CD4-positive, alpha-beta T cell (primary cell): ENCODE results near the gene TCF3. TPM values are rescaled to one million over a fixed set of nuclear protein-coding genes. Genes with fewer than 3 reads are reported as not detected.
"Not testable (repeated sequence)": the region's sequence is repeated elsewhere in the genome, so short reads cannot be mapped to it uniquely, and the experiment has no call there.

Experiments used
- ATAC-seq: fragments of 200-7000 bp; cut with Tn5 transposase; one replicate; pipeline ENCODE4 v1.10.0; 2022; ENCODE audit warnings: mild to moderate bottlenecking; ENCODE audit not compliant: poor library complexity
- CTCF ChIA-PET: fragments of 350-600 bp; sonication (Branson Sonifier 250); formaldehyde crosslinking; loops from one replicate; lab custom pipeline; 2021; ENCODE audit warnings: antibody characterized with exemption, inconsistent platforms; lab: Charles Lee
- POLR2A ChIA-PET: fragments of 350-600 bp; sonication (Branson Sonifier 250); formaldehyde crosslinking; loops from one replicate; lab custom pipeline; 2021; ENCODE audit warnings: antibody characterized with exemption, inconsistent platforms; lab: Charles Lee
- DNase-seq, 14 experiments: peaks; one replicate each; pipeline ENCODE4 v3.0.0-alpha.2; 2013 to 2020; ENCODE audit warnings: mixed read lengths in 2 of 14
- H3K27ac ChIP-seq, 2 donors: one replicate each; pipeline versions ENCODE4 v1.5.1 to v1.7.0; 2013; ENCODE audit warnings: low read length in 2 of 2, low read depth in 1 of 2, mild to moderate bottlenecking in 1 of 2
- H3K27me3 ChIP-seq, 2 experiments: 1 replicate in 1 of 2; 2 replicates in 1 of 2; pipeline versions ENCODE4 v1.6.1 to v1.7.0; 2013; ENCODE audit warnings: low read length in 2 of 2, control low read depth in 1 of 2, mild to moderate bottlenecking in 1 of 2, moderate library complexity in 1 of 2; ENCODE audit not compliant: insufficient read depth in 2 of 2, control insufficient read depth in 1 of 2
- H3K36me3 ChIP-seq: one replicate; pipeline ENCODE4 v1.6.1; 2013; ENCODE audit warnings: low read length, control low read depth; ENCODE audit not compliant: insufficient read depth
- H3K4me1 ChIP-seq: one replicate; pipeline ENCODE4 v1.6.1; 2013; ENCODE audit warnings: low read length, control low read depth; ENCODE audit not compliant: insufficient read depth
- H3K4me3 ChIP-seq: one replicate; pipeline ENCODE4 v1.5.1; 2013; ENCODE audit warnings: mild to moderate bottlenecking, low read length, moderate library complexity
- H3K9me3 ChIP-seq, 2 experiments: 1 replicate in 1 of 2; 2 replicates in 1 of 2; pipeline versions ENCODE4 v1.6.1 to v1.7.0; 2013; ENCODE audit warnings: low read length in 2 of 2, mild to moderate bottlenecking in 2 of 2, control low read depth in 1 of 2, moderate library complexity in 1 of 2; ENCODE audit not compliant: control insufficient read depth in 1 of 2, insufficient read depth in 1 of 2
- H3K27ac Mint-ChIP-seq: one replicate; pipeline ENCODE4 v1.8.0; 2020; ENCODE audit warnings: mixed read lengths
- H3K27me3 Mint-ChIP-seq: one replicate; pipeline ENCODE4 v1.8.0; 2021; ENCODE audit warnings: mixed read lengths
- H3K36me3 Mint-ChIP-seq: one replicate; pipeline ENCODE4 v1.8.0; 2021; ENCODE audit warnings: low read depth, mixed read lengths
- H3K4me1 Mint-ChIP-seq: one replicate; pipeline ENCODE4 v1.8.0; 2021; ENCODE audit warnings: low read depth, mixed read lengths
- H3K4me3 Mint-ChIP-seq: one replicate; pipeline ENCODE4 v1.8.0; 2020; ENCODE audit warnings: mild to moderate bottlenecking, mixed read lengths
- H3K9me3 Mint-ChIP-seq: one replicate; pipeline ENCODE4 v1.8.0; 2020; ENCODE audit warnings: mixed read lengths
- intact Hi-C, 2 experiments: fragments of 100-400 bp; cut with DNase I in 1 of 2; cut with micrococcal nuclease in 1 of 2; formaldehyde crosslinking; loops; one replicate each; pipeline versions ENCODE4 v1.15.1 to v1.9.0; 2023 to 2025; cut with DNase I, micrococcal nuclease
- total RNA-seq, 174 experiments: library from RNA in 2 of 174; stranded (reverse) in 2 of 174; gene quantifications; one replicate each; pipeline ENCODE4 v1.2.3 and lab custom pipeline; 2021 to 2026
- TF ChIP-seq, protein P1 (sequence below): fragments of 200-600 bp; IDR thresholded peaks from one replicate; pipeline ENCODE4 v1.8.0; 2022; ENCODE audit warnings: antibody characterized with exemption, mild to moderate bottlenecking

TCF3 gene
- total RNA-seq, 2 experiments from 2014 or later = 51.2 to 52.2 TPM

DNA sequence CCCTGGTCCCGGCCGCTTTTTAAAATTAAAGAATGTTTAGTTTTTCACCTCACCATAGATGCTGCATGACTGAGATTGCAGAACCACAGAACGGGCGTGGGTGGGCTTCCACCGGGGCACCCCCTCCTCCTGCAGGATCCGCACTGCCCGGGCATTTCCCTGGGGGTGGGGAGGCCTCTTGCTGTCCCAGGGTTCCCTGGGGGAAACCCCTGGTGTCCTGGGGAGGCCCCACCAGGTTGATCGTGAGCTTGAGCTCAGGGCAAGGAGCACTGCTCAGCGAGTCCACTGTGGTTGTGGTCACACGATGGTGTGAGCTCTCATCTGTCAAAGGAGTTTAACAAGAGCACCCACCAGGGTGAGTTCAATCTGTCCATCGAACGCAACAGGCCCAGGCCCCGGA lies 11.4 kb upstream of the TCF3 start:
- CTCF ChIA-PET = no interaction called here
- POLR2A ChIA-PET = no interaction called here
- TF ChIP-seq, protein P1, sequence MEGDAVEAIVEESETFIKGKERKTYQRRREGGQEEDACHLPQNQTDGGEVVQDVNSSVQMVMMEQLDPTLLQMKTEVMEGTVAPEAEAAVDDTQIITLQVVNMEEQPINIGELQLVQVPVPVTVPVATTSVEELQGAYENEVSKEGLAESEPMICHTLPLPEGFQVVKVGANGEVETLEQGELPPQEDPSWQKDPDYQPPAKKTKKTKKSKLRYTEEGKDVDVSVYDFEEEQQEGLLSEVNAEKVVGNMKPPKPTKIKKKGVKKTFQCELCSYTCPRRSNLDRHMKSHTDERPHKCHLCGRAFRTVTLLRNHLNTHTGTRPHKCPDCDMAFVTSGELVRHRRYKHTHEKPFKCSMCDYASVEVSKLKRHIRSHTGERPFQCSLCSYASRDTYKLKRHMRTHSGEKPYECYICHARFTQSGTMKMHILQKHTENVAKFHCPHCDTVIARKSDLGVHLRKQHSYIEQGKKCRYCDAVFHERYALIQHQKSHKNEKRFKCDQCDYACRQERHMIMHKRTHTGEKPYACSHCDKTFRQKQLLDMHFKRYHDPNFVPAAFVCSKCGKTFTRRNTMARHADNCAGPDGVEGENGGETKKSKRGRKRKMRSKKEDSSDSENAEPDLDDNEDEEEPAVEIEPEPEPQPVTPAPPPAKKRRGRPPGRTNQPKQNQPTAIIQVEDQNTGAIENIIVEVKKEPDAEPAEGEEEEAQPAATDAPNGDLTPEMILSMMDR = no peak
- peaks cover 20% of the 10 kb centered on the region for H3K27me3 Mint-ChIP-seq
- H3K36me3 Mint-ChIP-seq = no peaks in the 10 kb centered on the region
- H3K9me3 Mint-ChIP-seq = no peaks in the 10 kb centered on the region
- H3K36me3 ChIP-seq = no peaks in the 10 kb centered on the region
- H3K4me1 Mint-ChIP-seq = peaks cover 10% of the 10 kb centered on the region
- no peak overlapping the region for H3K27ac ChIP-seq
- H3K4me3 Mint-ChIP-seq = no peak overlapping the region
- H3K27ac Mint-ChIP-seq = no peak overlapping the region
- peaks cover 13 to 15% of the 10 kb centered on the region in 2 experiments for H3K27me3 ChIP-seq
- intact Hi-C loops = no loop called here
- ATAC-seq (no peak), DNase-seq (no peak)
- peaks cover 6% of the 10 kb centered on the region for H3K4me1 ChIP-seq
- no peak overlapping the region for H3K4me3 ChIP-seq
- H3K9me3 ChIP-seq = peaks cover 0 to 15% of the 10 kb centered on the region in 2 experiments

DNA sequence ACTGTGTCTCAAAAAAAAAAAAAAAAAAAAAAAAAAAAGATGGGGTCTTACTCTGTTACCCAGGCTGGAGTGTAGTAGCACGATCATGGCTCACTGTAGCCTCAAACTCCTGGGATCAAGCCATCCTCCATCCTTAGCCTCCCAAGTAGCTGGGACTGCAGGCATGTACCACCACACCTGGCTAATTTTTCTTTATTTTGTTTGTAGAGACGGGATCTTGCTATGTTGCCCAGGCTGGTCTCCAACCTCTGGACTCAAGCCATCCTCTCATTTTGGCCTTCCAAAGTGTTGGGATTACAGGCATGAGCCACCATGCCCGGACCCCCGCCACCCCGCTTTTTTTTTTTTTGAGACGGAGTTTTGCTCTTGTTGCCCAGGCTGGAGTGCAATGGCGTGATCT lies 10.8 kb upstream of the TCF3 start:
- ATAC-seq = not testable (repeated sequence)

DNA sequence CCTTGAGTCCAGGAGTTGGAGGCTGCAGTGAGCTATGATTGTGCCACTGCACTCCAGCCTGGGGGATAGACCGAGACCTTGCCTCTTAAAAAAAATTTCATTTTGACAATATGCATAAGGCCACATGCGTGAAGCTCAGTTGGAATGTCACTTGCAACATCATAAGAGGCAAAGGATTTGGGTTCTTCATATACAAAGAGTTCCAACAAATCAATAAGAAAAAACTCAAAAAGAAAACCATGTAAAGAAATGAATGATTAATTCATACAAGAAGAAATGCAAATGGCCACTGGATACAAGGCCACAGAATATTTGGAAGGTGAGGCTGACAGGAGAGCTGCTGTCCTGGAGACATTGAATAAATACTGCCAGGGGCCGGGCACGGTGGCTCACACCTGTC lies 9.6 kb upstream of the TCF3 start:
- Histone ChIP-seq H3K4me3 (no peak overlapping the region), H3K27ac (no peak overlapping the region), H3K36me3 (no peaks in the 10 kb centered on the region), H3K4me1 (no peaks in the 10 kb centered on the region), H3K27me3 (no peaks in the 10 kb centered on the region), H3K9me3 (peaks cover 0 to 4% of the 10 kb centered on the region in 2 experiments)
- CTCF ChIA-PET = no interaction called here
- Mint-ChIP-seq H3K36me3 (no peaks in the 10 kb centered on the region), H3K4me1 (no peaks in the 10 kb centered on the region), H3K9me3 (no peaks in the 10 kb centered on the region), H3K27ac (no peak overlapping the region), H3K4me3 (no peak overlapping the region), H3K27me3 (peaks cover 8% of the 10 kb centered on the region)
- POLR2A ChIA-PET = no interaction called here
- intact Hi-C loops = no loop called here
- ATAC-seq = no peak
- DNase-seq = no peak
- TF ChIP-seq, protein P1 = no peak

More for the DNA sequence above, 10.8 kb upstream of the TCF3 start:
- H3K4me1 Mint-ChIP-seq, H3K9me3 ChIP-seq, H3K4me3 ChIP-seq, H3K27me3 ChIP-seq, H3K4me1 ChIP-seq, H3K27ac ChIP-seq, H3K4me3 Mint-ChIP-seq, DNase-seq, H3K9me3 Mint-ChIP-seq, intact Hi-C loops, H3K36me3 Mint-ChIP-seq, H3K27ac Mint-ChIP-seq, H3K36me3 ChIP-seq: not testable (repeated sequence)
- POLR2A ChIA-PET = interaction anchor here (0.6 kb wide), 1 partner anchor 70 kb away, joined by 3 read pairs; no protein-coding TSS in a partner anchor
- CTCF ChIA-PET = interaction anchor here (0.7 kb wide), 1 partner anchor 9 kb away, joined by 5 read pairs; no protein-coding TSS in a partner anchor
- peaks cover 14% of the 10 kb centered on the region for H3K27me3 Mint-ChIP-seq

DNA sequence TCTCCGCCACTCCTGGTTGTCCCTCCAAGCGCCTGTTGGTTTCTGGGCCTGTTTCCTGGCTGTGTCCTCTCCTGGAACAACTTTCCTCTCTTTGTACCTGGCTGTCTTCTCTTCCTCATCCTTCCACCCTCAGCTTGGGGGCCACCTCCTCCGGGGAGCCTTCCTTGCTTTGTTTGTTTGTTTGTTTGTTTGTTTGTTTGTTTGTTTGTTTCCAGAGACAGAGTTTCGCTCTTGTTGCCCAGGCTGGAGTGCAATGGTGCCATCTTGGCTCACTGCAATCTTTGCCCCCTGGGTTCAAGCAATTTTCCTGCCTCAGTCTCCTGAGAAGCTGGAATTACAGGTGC lies 6.6 kb upstream of the TCF3 start:
- no peak for DNase-seq
- TF ChIP-seq, protein P1 = no peak

More for the DNA sequence above, 6.6 kb upstream of the TCF3 start:
- H3K4me1 Mint-ChIP-seq = no peaks in the 10 kb centered on the region
- no peaks in the 10 kb centered on the region for H3K27me3 ChIP-seq
- H3K36me3 Mint-ChIP-seq = no peaks in the 10 kb centered on the region
- H3K27ac Mint-ChIP-seq = no peak overlapping the region
- CTCF ChIA-PET = no interaction called here
- POLR2A ChIA-PET = no interaction called here
- H3K4me3 ChIP-seq = no peak overlapping the region
- H3K4me3 Mint-ChIP-seq = no peak overlapping the region
- intact Hi-C loops = loop anchor here in 1 of 2 experiments (10.0 kb wide), 1 partner anchor 254 kb away; the partner anchor contains the start of genes DAZAP1 and GAMT
- no peak overlapping the region for H3K27ac ChIP-seq
- no peak for ATAC-seq
- peaks cover 7% of the 10 kb centered on the region for H3K27me3 Mint-ChIP-seq
- H3K36me3 ChIP-seq = no peaks in the 10 kb centered on the region
- H3K9me3 ChIP-seq = peaks cover 0 to 7% of the 10 kb centered on the region in 2 experiments
- no peaks in the 10 kb centered on the region for H3K4me1 ChIP-seq
- no peaks in the 10 kb centered on the region for H3K9me3 Mint-ChIP-seq
